Measurements from ENCODE around the gene CASP9.
A peak's percentile ranks its signal among the peaks of the same experiment; 100 is the strongest.

The CASP9 gene

GRCh38 chr1:15531003-15531402, 7.0 kb upstream of the CASP9 start:
- TF ChIP-seq CTCF (IDR thresholded peaks at IDR 0.05; ENCODE audit: low read depth, low read length) = no peak
- in situ Hi-C loops (cut with HindIII; ENCODE audit: low sequenced_read_pairs) = no loop called here
- no peak for DNase-seq (ENCODE audit: low read depth, low spot score)
- H3K4me3 ChIP-seq (ENCODE audit: low read depth, low read length) = no peak overlapping the region

GRCh38 chr1:15526490-15527339, 2.7 kb upstream of the CASP9 start, which contains the start of gene DNAJC16:
TSS of gene DNAJC16 (plus strand) at chr1:15526848. CDS start at chr1:15529106, 2,258 bp downstream.
- in situ Hi-C loops (cut with HindIII; ENCODE audit: low sequenced_read_pairs) = no loop called here
- peak; percentile 100 for DNase-seq (ENCODE audit: low read depth, low spot score)
- H3K4me3 ChIP-seq (ENCODE audit: low read depth, low read length) = peak within 1 kb of the TSS; percentile 82
- peak; percentile 38 for TF ChIP-seq CTCF (IDR thresholded peaks at IDR 0.05; ENCODE audit: low read depth, low read length)

- TF ChIP-seq CTCF (IDR thresholded peaks at IDR 0.05; ENCODE audit: low read depth, low read length) = no peak
- DNase-seq (ENCODE audit: low read depth, low spot score) = no peak
- in situ Hi-C loops (cut with HindIII; ENCODE audit: low sequenced_read_pairs) = no loop called here
- peak overlapping the region; percentile 82 for H3K4me3 ChIP-seq (ENCODE audit: low read depth, low read length)
These were observed 2.0 kb upstream of the CASP9 start for GRCh38 chr1:15526021-15526489.

- in situ Hi-C loops (cut with HindIII; ENCODE audit: low sequenced_read_pairs) = no loop called here
- H3K4me3 ChIP-seq (ENCODE audit: low read depth, low read length) = peak overlapping the region; percentile 63
- peak; percentile 18 for DNase-seq (ENCODE audit: low read depth, low spot score)
- TF ChIP-seq CTCF (IDR thresholded peaks at IDR 0.05; ENCODE audit: low read depth, low read length) = no peak
These were observed 1.3 kb upstream of the CASP9 start for GRCh38 chr1:15525050-15526020.

GRCh38 chr1:15524283-15525049, 451 bp upstream of the CASP9 start:
- peak overlapping the region; percentile 61 for H3K4me3 ChIP-seq (ENCODE audit: low read depth, low read length)
- in situ Hi-C loops (cut with HindIII; ENCODE audit: low sequenced_read_pairs) = no loop called here
- TF ChIP-seq CTCF (IDR thresholded peaks at IDR 0.05; ENCODE audit: low read depth, low read length) = no peak
- peak; percentile 99 for DNase-seq (ENCODE audit: low read depth, low spot score)
